ENCODE data around the gene SUSD1. TPM values are rescaled to one million over a fixed set of nuclear protein-coding genes. Genes with fewer than 3 reads are reported as not detected.

Gene SUSD1
- polyA plus RNA-seq, 1 of the 3 experiments (the other 2 are of a cell fraction) = 8.2 TPM

- TF ChIP-seq MEF2A (IDR thresholded peaks at IDR 0.05; ENCODE audit: borderline replicate concordance, low read depth) = no peak
These were observed 90.8 kb downstream of the SUSD1 start (continued) for GRCh38 chr9:112084334-112084733.

GRCh38 chr9:112081918-112082729 lies 93.0 kb downstream of the SUSD1 start:
- TF ChIP-seq ELF1 (IDR thresholded peaks at IDR 0.05) = no peak
- no peak for TF ChIP-seq EP300 (IDR thresholded peaks at IDR 0.05; ENCODE audit: borderline replicate concordance in 1 of 2, low read depth in 1 of 2, low read length in 1 of 2)
- no peak for TF ChIP-seq FOXM1 (IDR thresholded peaks at IDR 0.05; ENCODE audit: low read depth)
- no peak for TF ChIP-seq RXRA (IDR thresholded peaks at IDR 0.05; ENCODE audit: borderline replicate concordance, low read depth)
- TF ChIP-seq MEF2A (IDR thresholded peaks at IDR 0.05; ENCODE audit: borderline replicate concordance, low read depth) = no peak
- no peak for TF ChIP-seq JUND (IDR thresholded peaks at IDR 0.05)
- TF ChIP-seq POLR2AphosphoS5 (IDR thresholded peaks at IDR 0.05; ENCODE audit: low read depth, low read length) = no peak
- no peak for TF ChIP-seq FOSL2 (IDR thresholded peaks at IDR 0.05; ENCODE audit: borderline replicate concordance, low read depth)
- no peak for TF ChIP-seq EZH2phosphoT487 (IDR thresholded peaks at IDR 0.05; ENCODE audit: borderline replicate concordance, low read depth)
- no peak for TF ChIP-seq PBX3 (IDR thresholded peaks at IDR 0.05)
- no peak for TF ChIP-seq SMC3 (IDR thresholded peaks at IDR 0.05; ENCODE audit: low read depth, low read length)
- no peak overlapping the region for H2AFZ ChIP-seq (ENCODE audit: low read depth)
- no peak overlapping the region for H3K27ac ChIP-seq (ENCODE audit: low read depth in 2 of 2, low read length in 1 of 2)
- peaks cover 0 to 2% of the 10 kb centered on the region in 2 experiments for H3K36me3 ChIP-seq (replicated peaks in 1 of 2; ENCODE audit: control insufficient read depth in 1 of 2, insufficient read depth in 2 of 2, low read length in 1 of 2)
- H3K4me2 ChIP-seq = no peak overlapping the region
- H3K79me2 ChIP-seq (ENCODE audit: insufficient read depth) = no peaks in the 10 kb centered on the region
- CTCF ChIA-PET = interaction anchor here (0.9 to 4.7 kb wide), 5 partner anchors 15 to 322 kb away, joined by 3 to 24 read pairs (median 6); no protein-coding TSS in a partner anchor
- no peaks in the 10 kb centered on the region for H3K9me3 ChIP-seq
- POLR2A ChIA-PET = no interaction called here
- no peaks in the 10 kb centered on the region for H3K27me3 ChIP-seq (ENCODE audit: insufficient read depth)
- DNase-seq = no peak
- 77% methylated on average over 7 of the region's 7 CpGs for WGBS (ENCODE audit: low lambda C conversion rate)
- no peaks in the 10 kb centered on the region for H4K20me1 ChIP-seq (ENCODE audit: insufficient read depth)
- H3K9me2 ChIP-seq = no peaks in the 10 kb centered on the region
- no peaks in the 10 kb centered on the region for H3F3A ChIP-seq (replicated peaks; ENCODE audit: insufficient read depth)
- no peak overlapping the region for H3K4me3 ChIP-seq (ENCODE audit: low read depth in 2 of 2, low read length in 1 of 2)
- H3K9ac ChIP-seq = no peak overlapping the region
- H3K4me1 ChIP-seq (ENCODE audit: control insufficient read depth in 1 of 2, insufficient read depth in 2 of 2, low read depth in 1 of 2, low read length in 1 of 2) = no peaks in the 10 kb centered on the region

- Histone ChIP-seq H3K9ac (no peak overlapping the region), H3F3A (replicated peaks; ENCODE audit: insufficient read depth) (no peaks in the 10 kb centered on the region), H3K27me3 (ENCODE audit: insufficient read depth) (no peaks in the 10 kb centered on the region), H3K27ac (ENCODE audit: low read depth in 2 of 2, low read length in 1 of 2) (no peak overlapping the region), H3K9me3 (no peaks in the 10 kb centered on the region), H3K79me2 (ENCODE audit: insufficient read depth) (no peaks in the 10 kb centered on the region), H3K4me3 (ENCODE audit: low read depth in 2 of 2, low read length in 1 of 2) (no peak overlapping the region), H3K36me3 (replicated peaks in 1 of 2; ENCODE audit: control insufficient read depth in 1 of 2, insufficient read depth in 2 of 2, low read length in 1 of 2) (peaks cover 0 to 2% of the 10 kb centered on the region in 2 experiments), H4K20me1 (ENCODE audit: insufficient read depth) (no peaks in the 10 kb centered on the region), H3K4me1 (ENCODE audit: control insufficient read depth in 1 of 2, insufficient read depth in 2 of 2, low read depth in 1 of 2, low read length in 1 of 2) (no peaks in the 10 kb centered on the region), H2AFZ (ENCODE audit: low read depth) (no peak overlapping the region), H3K4me2 (no peak overlapping the region), H3K9me2 (no peaks in the 10 kb centered on the region)
- ChIA-PET CTCF (interaction anchor here (0.8 to 4.7 kb wide), 6 partner anchors 16 to 321 kb away, joined by 3 to 24 read pairs (median 4); partner anchors contain the start of gene PTBP3), POLR2A (no interaction called here)
- TF ChIP-seq RXRA (IDR thresholded peaks at IDR 0.05; ENCODE audit: borderline replicate concordance, low read depth) = no peak
- TF ChIP-seq NRF1 (IDR thresholded peaks at IDR 0.05; ENCODE audit: low read depth, low read length) = no peak
- no peak for TF ChIP-seq TCF12 (IDR thresholded peaks at IDR 0.05)
- no peak for TF ChIP-seq TAF1 (IDR thresholded peaks at IDR 0.05; ENCODE audit: borderline replicate concordance, low read depth, low read length)
- no peak for TF ChIP-seq MAX (IDR thresholded peaks at IDR 0.05; ENCODE audit: low read depth)
- TF ChIP-seq CHD2 (IDR thresholded peaks at IDR 0.05; ENCODE audit: low read length, partially characterized antibody) = no peak
- TF ChIP-seq USF1 (IDR thresholded peaks at IDR 0.05; ENCODE audit: borderline replicate concordance, low read depth) = no peak
- TF ChIP-seq RCOR1 (IDR thresholded peaks at IDR 0.05; ENCODE audit: low read length) = no peak
- TF ChIP-seq JUND (IDR thresholded peaks at IDR 0.05) = no peak
- no peak for DNase-seq
- 86% methylated on average over 5 of the region's 5 CpGs for WGBS (ENCODE audit: low lambda C conversion rate)
These were observed 94.1 kb downstream of the SUSD1 start for GRCh38 chr9:112080831-112081542.

All from SK-N-SH (cell line).